HG02763 (cell line): Measurements from ENCODE around the gene UBE2S.
A peak's percentile ranks its signal among the peaks of the same experiment; 100 is the strongest.
"Not testable (repeated sequence)": the region's sequence is repeated elsewhere in the genome, so short reads cannot be mapped to it uniquely, and the experiment has no call there.

ENCODE experiments used
- ATAC-seq: cut with Tn5 transposase; IDR thresholded peaks from one replicate; pipeline ENCODE4 v1.9.1; 2021; ENCODE audit warnings: mild to moderate bottlenecking, moderate library complexity; ENCODE audit not compliant: unreplicated experiment

Gene UBE2S

DNA sequence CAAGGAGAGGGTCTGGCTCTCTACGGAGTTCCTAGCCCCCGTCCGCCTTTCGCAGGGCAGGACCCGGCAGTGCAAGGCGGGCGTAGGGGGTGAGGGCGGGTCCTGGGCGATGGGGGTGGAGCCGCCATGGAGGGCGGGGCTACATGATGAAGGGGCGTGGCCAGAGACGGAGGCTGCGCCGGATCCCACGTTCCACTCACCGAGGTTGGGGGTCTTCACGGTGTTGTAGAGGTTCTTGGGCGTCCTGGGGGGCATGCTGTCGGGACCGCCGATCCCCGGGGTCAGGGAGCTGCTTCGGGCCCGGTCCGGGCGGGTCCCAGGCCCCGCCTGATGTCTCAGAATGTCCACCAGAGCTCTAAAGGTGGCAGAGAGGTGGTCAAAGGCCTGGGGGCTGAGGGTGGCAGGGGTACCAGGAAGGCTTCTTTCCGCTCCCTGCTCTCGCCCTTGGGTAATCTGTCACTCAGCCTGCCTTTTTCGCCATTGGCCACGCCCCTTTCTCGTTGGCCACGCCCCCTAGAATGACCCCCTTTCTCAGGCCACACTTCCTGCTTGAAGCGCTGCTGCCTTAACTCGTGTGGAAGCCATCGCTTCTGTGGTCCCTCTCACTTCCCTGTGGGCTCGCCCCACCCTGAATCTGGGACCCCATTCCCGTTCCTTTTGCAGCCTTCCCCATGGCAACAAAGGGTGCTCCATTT is 33.0 kb upstream of the UBE2S start:
- no peak for ATAC-seq

DNA sequence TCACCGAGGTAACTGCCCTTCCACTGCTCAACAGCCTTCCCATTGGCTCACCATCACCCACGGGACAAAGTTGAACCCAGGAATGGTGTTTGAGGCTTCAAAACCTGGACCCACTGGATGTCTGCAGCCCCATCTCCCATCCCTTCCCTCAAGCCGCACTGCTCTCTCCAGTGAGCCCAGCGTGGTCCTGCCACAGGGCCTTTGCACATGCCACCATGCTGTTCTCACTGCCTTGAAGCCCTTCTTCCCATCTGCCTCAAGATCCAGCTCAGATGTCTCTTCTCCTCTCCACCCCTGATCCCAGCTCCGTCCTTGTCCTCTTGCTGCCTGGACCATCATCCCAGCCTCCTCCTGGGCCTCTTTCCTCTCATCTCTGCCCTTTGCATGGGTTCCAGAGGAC is 31.5 kb upstream of the UBE2S start:
- ATAC-seq: no peak

DNA sequence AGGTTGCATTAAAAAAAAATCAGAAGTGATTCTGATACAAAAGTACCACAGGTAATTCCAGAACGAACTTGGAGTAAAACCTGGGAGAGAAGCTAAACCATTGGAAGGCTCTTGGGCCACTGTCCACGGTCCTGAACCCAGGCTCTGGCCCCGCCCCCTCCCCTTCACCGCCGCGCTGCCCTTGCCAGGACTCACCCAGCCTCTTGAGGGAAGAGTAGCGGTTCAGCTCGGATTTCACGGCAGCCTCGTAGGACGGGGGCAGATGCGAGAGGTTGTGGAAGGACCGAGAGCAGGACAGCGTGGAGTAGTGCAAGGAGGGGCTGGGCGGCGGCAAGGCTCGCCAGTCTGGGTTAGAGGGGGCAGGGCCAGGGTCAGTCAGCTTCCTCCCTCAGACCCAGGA is 29.8 kb upstream of the UBE2S start:
- ATAC-seq: no peak

DNA sequence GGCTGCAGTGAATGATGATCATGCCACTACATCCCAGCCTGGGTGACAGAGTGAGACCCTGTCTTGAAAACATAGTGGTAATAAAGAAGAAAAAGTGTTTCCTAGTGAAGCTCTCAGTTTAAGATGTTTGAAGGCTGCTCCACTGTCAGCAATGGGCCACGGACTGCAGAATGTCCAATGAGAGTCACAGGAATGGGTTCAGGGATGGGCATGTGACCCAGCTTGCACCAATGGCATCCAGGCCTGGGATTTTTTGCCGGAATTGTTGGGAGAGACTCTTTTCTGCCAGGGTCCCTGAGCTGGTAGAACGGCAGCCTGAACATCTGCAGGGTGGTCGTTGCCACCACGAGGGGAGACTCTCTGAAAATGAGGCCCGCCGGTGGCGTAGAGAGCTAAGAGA is 29.3 kb upstream of the UBE2S start:
- no peak for ATAC-seq

DNA sequence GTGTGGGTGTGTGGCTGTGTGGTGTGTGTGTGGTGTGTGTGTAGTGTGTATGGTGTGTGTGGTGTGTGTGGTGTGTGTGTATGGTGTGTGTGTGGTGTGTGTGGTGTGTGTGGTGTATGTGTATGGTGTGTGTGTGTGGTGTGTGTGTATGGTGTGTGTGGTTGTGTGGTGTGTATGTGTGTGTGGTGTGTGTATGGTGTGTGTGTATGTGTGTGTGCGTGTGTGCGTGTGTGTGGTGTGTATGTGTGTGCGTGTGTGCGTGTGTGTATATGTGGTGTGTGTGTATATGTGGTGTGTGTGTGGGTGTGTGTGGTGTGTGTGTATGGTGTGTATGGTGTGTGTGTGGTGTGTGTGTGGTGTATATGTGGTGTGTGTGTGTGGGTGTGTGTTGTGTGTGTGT is 27.4 kb upstream of the UBE2S start:
- no peak for ATAC-seq

DNA sequence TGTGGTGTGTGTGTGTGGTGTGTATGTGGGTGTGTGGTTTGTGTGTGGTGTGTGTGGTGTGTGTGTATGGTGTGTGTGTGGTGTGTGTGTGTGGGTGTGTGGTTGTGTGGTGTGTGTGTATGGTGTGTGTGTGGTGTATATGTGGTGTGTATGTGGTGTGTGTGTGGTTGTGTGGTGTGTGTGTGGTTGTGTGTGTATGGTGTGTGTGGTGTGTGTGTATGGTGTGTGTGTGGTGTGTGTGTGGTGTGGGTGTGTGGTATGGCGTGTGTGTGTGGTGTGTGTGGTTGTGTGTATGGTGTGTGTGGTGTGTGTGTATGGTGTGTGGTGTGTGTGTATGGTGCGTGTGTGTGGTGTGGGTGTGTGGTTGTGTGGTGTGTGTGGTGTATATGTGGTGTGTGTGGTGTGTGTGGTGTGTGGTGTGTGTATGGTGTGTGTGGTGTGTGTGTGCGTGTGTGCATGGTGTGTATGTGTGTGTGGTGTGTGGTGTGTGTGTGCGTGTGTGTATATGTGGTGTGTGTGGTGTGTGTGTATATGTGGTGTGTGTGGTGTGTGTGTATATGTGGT is 26.9 kb upstream of the UBE2S start:
- no peak for ATAC-seq

DNA sequence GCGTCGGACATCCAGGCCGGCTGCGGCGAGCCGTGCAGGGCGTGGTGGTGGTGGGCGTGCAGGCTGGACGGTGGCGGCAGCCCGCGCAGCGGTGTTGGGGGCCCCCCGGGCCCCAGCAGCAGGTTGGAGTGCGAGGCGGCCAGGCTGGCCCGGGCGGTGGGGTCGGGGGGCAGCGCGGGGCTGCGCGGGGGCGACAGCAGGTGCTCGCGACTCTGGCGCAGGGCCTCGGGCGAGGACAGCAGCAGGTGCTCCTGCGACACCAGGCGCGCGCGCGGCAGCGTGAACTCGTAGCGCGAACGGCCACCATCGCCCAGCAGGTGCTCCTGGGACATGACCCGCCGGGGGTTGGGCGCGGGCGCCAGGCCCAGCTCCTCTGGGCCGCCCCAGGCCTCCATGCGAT is 25.7 kb upstream of the UBE2S start:
- no peak for ATAC-seq

DNA sequence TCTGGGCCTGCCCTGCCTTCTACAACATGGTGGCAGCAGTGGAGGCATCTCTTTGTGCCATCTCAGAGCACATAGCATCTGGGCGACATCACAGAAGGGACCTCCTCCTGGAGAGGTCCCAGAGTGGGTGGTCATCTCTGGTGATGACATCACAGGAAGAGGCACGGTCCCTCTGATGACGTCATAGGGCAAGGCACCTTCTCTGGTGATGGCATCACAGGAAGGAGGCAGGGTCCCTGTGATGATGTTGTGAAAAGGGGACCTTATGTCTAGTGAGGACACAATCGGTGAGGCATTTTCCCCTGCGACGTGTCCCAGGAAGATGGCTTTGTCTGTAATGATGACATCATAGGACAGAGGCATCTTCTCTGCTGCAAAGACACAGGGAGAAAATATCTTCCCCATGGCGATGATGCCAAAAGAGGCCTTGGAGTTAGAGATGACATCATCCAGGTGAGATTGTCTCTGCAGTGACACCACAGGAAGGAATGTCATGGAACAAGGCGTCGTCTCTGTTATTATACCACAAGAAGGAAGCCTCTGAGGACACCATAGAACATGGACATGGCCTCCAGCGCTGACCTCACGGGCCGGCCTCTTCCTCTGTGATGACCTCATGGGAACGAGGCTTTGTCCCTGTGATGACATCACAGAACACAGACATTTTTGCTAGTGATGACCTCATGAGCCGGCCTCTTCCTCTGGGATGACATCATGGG is 24.8 kb upstream of the UBE2S start:
- ATAC-seq: no peak

DNA sequence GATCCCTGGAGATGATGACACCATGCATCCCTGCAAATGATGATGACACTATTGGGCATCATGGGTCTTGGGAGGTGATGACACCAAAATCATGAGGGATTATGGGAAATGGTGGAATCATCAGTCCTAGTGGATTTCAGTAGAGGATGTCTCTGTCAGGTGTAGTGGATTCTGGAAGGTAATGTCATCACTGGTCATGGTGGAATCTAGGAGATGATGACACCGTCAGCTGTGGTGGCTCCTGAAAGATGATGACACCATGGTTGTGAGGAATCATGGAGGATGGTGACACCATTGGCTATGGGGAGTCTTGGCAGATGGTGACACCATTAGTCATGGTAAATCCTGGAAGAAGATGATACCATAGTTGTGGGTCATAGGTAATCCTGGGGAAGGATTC is 23.6 kb upstream of the UBE2S start:
- no peak for ATAC-seq

DNA sequence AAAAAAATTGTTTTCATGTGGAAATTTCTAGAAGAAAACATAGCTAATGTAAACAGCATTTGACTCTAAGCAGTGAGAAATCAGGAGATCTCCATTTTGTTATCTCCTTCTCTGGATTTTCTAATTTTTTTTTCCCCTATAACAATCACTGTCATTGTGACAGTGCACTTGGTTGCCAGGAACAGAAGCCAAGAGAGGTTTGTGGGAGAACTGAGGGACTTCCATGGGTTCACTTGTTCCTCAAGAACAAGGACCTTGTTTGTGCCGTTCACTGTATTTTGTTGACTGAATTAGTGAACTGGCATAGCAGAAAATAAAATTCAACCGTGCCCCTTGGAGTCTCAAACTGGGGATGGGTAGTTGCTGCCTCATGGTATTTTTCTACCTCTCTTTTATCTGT is 18.5 kb upstream of the UBE2S start:
- no peak for ATAC-seq

DNA sequence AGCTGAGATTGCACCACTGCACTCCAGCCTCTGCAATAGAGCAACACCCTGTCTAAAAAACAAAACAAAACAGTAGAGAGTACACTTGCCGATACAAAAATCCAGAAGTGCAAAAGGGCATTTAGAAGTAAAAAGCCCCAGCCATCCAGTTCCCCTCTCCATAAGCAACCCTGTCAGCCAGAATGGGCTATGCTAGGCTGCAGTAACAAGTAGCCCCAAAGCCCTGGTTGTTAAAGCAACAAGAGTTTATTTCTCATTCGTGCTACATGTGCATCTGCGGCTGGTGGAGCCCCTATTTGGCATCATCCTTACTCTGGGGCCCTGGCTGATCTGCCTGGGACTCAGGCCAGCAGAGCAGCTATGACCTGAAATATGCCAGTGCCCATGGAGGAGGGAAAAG is 16.9 kb upstream of the UBE2S start:
- ATAC-seq: no peak

DNA sequence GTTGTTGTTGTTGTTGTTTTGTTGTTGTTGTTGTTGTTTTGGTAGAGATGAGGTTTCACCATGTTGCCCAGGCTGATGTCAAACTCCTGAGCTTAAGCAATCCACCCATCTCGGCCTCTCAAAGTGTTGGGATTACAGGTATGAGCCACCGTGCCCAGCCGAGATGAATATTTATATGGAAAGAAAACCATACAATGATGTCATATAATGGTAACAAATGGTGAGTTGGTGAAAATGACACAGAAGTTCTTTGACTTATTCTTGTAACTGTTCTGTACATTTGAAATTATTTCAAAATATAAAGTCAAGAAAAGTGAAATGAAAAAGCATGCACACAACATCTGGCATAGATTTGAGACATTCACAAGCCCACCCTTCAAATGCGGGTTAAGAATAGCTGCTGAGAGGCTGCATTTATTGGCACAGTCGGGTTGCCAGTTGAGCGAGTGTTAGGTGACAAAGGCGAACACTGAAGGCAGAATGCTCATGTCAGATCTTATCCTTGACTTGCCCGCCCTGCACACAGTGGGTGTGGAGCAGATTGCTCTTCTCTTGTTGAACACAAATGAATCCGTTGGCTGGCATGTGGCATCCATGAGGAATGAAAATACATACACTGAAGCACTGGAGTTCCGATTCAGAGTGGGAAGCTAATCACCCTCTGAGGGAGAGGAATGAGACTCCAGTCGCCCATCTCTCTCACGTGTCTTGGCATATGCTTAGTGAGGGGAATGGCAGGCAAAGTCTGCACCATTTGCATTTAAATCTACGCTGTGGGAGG is 15.8 kb upstream of the UBE2S start:
- ATAC-seq: no peak

DNA sequence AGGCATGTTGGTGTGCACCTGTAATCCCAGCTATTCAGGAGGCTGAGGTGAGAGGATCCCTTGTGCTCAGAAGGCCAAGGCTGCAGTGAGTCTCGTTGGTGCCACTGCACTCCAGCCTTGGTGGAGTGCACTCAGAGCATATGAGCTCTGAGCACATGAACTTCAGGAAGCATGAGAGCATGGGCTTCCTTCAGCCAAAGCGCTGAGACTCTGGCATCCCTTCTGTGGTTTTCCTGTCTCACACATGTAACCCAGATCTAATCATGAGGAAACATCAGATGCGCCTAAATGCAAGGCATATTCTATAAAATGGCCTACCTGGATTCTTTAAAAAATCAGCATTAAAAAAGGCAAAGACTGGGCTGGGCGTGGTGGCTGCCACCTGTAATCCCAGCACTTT is 13.7 kb upstream of the UBE2S start:
- not testable (repeated sequence) for ATAC-seq

DNA sequence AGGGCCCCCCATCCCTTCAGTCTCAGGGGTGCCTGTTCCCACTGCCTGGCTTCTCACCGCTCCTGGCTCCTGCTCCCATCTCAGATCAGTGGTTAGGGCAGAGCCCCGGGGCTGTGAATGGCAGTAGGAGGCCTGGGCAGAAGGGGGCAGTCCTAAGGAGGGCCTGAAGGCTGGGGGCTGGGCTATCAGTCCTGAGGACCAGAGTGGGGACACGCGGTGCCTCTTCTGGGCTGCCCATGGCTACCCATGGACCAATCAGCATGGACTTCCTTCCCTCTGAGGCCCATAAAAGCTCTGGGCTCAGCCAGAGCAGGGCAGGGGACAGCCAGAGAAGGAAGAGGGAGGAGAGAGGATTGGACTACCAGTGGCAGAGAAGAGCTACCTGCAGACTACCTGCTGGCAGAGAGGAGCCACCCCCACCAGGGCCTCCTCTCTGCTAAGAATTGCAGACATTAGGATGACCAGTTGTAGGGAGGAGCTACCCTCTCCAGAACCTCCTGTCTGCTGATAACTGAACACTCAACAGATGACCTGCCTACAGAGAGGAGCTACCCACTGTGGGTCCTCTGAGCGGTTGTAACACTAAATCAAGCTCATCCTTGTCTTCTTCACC is 12.1 kb upstream of the UBE2S start:
- no peak for ATAC-seq

DNA sequence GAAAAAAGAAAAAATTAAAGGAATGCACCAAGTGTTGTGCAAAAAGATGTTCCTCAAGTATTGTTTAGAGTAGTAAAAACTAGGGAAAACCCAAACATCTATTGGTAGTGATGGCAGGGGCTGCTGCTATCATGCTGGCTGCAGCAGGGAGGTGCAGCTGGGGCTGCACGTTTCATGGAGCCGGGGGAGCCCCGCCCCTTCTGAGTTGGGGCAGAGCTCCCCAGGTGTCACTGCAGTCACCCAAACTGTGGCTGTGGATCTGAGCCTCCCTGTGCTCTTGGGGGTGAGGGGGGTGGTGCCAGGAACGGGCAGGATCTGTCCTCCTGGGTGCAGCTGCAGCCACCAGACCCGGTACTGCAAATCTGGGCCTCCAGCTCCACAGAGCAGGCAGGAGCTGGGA is 11.5 kb upstream of the UBE2S start:
- no peak for ATAC-seq

DNA sequence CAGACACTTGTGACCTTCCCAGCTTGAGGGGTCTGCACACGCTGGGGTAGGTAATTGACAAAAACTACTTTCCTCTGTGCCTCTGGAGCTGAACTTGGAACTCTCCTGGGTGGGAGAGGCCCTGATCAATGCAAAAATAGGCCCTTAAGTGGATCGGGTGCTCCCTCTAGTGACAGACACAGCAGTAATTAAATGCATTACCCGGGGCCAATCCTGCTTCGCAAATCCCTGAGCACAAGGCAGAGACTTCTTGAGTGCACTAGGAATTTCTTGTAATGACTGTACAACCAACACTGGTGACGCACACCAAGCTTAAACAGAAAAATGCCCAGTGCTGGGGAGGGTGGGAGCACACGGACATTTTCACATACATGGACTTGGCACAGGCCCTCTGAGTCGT is 10.6 kb upstream of the UBE2S start:
- ATAC-seq: no peak

DNA sequence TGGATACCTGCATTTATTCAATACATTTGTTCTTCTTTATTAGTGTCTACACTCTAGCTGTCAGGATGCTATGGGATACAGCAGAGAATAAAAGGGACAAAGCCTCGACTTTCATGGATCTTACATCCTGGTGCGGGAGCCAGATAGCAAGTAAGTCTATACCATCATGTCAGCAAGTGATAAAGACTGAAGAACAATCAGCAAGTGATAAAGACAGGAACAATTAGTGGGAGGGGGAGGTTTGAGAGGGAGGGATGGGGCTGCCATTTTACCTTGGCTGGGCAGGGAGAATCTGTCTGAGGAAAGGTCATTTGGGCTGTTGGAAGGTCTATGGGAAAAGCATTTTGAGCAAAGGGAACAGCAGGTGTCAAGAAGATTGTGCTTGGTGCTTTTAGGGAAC is 2.6 kb upstream of the UBE2S start:
- ATAC-seq: no peak

DNA sequence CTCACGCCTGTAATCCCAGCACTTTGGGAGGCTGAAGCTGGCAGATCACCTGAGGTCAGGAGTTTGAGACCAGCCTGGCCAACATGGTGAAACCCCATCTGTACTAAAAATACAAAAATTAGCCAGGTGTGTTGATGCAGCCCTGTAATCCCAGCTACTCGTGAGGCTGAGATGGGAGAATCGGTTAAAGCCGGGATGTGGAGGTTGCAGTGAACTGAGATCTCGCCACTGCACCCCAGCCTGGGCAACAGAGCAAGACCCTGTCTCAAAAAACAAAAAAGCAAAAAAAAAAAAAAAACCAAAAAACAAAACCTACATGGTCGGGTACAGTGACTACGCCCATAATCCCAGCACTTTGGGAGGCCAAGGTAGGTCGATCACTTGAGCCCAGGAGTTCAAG is 1.6 kb upstream of the UBE2S start:
- ATAC-seq: not testable (repeated sequence)

DNA sequence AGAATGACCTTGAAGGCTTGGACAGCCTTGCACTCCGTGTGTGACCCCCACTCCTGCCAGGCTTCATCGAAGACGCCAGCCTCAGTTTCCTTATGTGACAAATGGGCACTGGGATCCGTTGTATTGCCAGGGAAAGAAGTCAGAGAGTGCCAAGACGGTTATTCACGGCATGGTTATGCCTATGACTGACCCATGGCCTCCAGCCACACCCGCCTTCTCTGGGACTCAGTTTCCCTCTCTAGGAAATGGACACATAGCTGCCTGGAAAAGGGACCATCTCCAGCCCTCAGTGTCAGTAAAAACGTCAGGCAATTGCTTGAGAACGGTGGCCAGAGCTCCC is 915 bp upstream of the UBE2S start:
- no peak for ATAC-seq

DNA sequence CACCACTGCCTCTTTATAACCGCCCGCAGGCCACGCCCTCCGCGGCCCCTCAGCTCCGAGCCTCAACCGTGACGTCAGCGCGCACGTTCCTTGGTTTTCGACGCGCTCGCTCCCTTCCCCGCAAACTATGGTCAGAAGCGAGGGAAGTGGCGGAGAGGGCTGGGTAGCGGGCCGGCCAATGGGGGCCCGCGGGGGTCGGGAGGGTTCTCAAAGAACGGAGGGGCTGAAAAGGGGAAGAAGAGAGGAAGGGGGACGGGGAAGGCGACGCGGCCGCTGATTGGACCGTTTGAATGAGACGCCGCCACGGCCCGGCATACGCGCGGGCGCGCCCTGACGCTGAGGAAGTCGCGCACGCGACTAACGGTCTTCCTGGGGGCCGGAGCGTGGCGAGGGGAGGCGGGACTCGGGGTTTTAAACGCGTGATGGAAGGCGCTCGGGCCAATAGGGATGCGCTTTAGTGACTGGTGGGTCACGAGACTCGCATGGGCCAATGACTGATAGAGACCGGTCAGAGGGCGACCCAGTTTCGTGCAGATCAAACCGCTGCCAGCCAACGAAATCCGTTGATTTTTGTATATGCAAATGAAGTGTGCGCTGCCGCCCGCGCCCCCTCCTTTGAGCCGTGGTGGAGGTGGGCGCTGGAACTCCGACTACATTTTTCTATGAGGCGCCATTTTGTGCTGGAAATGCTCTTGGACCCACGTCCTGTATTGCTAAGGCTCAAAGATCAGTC is 378 bp upstream of the UBE2S start:
- peak; percentile 79 for ATAC-seq
